Suprapubic skin (tissue), 4 donors: ENCODE data around the gene FAM171A2. TPM values are rescaled to one million over a fixed set of nuclear protein-coding genes. Genes with fewer than 3 reads are reported as not detected.

ENCODE experiments used
- DNase-seq, 2 donors: peaks; one replicate each; pipeline ENCODE4 v3.0.0-alpha.2; 2019; ENCODE audit warnings: low spot score in 2 of 2
- H3K27ac ChIP-seq: fragments of 200-600 bp; sonication (generic); one replicate; pipeline ENCODE4 v1.5.1; 2019
- H3K27me3 ChIP-seq: fragments of 200-600 bp; sonication (generic); one replicate; pipeline ENCODE4 v1.5.1; 2019
- H3K36me3 ChIP-seq: fragments of 200-600 bp; sonication (generic); one replicate; pipeline ENCODE4 v1.5.1; 2019
- H3K4me1 ChIP-seq: fragments of 200-600 bp; sonication (generic); one replicate; pipeline ENCODE4 v1.5.1; 2019
- H3K4me3 ChIP-seq: fragments of 200-600 bp; sonication (generic); one replicate; pipeline ENCODE4 v1.5.1; 2019; ENCODE audit warnings: mild to moderate bottlenecking
- H3K9me3 ChIP-seq: fragments of 200-600 bp; sonication (generic); one replicate; pipeline ENCODE4 v1.5.1; 2019
- EP300 ChIP-seq: sonication (generic); formaldehyde crosslinking; IDR thresholded peaks from one replicate; pipeline ENCODE4 v1.6.1; 2017; ENCODE audit warnings: antibody characterized with exemption
- POLR2A ChIP-seq, 2 donors: fragments of 450-650 bp; IDR thresholded peaks; one replicate each; pipeline ENCODE4 v1.6.1; 2017; ENCODE audit warnings: antibody characterized with exemption in 2 of 2, mild to moderate bottlenecking in 2 of 2, moderate library complexity in 2 of 2
- POLR2AphosphoS5 ChIP-seq, 3 donors: sonication (generic); formaldehyde crosslinking; IDR thresholded peaks; one replicate each; pipeline ENCODE4 v1.6.1; 2017; ENCODE audit warnings: antibody characterized with exemption in 3 of 3
- WGBS: methylation state at CpG from one replicate; pipeline ENCODE4 v1.1.5; 2018; 5-methylcytosine and 5-hydroxymethylcytosine counted together
- total RNA-seq, 4 donors: library from RNA; depleted of rRNA; stranded (reverse); fragments of >200 nt; gene quantifications; one replicate each; pipeline ENCODE4 v1.1.0, GENCODE V29; 2016
- TF ChIP-seq, protein P1 (sequence below), 2 donors: fragments of 200-600 bp in 1 of 2; fragments of 450-650 bp in 1 of 2; sonication (generic) in 1 of 2; IDR thresholded peaks; one replicate each; pipeline ENCODE4 v1.5.1; 2016 to 2019; ENCODE audit warnings: antibody characterized with exemption in 2 of 2, mild to moderate bottlenecking in 1 of 2, moderate library complexity in 1 of 2

FAM171A2 gene
- total RNA-seq, 4 donors from 2014 or later = 1.2 to 2.6 (median 1.5) TPM

DNA sequence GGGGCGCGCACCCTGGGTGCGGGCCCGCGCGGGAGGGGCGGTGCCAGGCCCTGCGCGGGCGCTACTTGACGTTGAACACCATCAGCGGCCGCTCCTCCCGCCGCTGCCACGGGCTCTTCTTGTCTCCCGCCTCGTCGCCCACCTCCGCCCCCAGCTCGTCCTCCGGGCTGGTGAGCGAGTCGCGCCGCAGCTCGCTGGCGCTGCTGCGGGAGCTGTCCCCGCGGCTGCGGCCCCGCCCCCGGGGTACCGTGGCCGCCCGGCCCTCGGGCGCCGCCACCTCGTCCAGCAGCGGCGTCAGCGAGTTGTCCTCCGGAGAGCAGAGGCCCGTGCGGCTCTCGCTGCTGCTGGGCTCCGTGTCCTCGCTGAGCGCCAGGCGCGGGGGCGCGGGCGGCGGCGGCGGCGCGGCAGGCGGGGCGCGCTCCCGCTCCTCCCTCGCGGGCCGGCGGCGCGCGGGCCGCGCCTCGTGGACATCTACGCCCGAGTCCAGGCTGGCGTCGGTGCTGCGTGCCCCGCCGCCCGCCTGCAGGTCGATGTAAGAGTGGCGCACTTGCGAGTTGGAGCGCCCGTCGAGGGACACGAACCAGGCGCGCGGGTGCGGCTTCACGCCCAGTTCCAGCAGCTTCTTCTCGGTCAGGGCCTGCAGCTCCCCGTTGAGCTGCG, 9.9 kb downstream of the FAM171A2 start:
- Histone ChIP-seq H3K4me3 (peak overlapping the region; percentile 53), H3K9me3 (no peaks in the 10 kb centered on the region), H3K27me3 (no peaks in the 10 kb centered on the region), H3K4me1 (peaks cover 17% of the 10 kb centered on the region), H3K27ac (no peak overlapping the region), H3K36me3 (peaks cover 46% of the 10 kb centered on the region)
- TF ChIP-seq POLR2A (IDR thresholded peaks at IDR 0.05) (no peak), EP300 (no peak), POLR2AphosphoS5 (IDR thresholded peaks at IDR 0.05) (no peak)
- TF ChIP-seq, protein P1, sequence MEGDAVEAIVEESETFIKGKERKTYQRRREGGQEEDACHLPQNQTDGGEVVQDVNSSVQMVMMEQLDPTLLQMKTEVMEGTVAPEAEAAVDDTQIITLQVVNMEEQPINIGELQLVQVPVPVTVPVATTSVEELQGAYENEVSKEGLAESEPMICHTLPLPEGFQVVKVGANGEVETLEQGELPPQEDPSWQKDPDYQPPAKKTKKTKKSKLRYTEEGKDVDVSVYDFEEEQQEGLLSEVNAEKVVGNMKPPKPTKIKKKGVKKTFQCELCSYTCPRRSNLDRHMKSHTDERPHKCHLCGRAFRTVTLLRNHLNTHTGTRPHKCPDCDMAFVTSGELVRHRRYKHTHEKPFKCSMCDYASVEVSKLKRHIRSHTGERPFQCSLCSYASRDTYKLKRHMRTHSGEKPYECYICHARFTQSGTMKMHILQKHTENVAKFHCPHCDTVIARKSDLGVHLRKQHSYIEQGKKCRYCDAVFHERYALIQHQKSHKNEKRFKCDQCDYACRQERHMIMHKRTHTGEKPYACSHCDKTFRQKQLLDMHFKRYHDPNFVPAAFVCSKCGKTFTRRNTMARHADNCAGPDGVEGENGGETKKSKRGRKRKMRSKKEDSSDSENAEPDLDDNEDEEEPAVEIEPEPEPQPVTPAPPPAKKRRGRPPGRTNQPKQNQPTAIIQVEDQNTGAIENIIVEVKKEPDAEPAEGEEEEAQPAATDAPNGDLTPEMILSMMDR (IDR thresholded peaks at IDR 0.05) = no peak
- peak in 1 of 2 donors; percentile 75 for DNase-seq
- WGBS = 49% methylated on average over 35 of the region's 98 CpGs

DNA sequence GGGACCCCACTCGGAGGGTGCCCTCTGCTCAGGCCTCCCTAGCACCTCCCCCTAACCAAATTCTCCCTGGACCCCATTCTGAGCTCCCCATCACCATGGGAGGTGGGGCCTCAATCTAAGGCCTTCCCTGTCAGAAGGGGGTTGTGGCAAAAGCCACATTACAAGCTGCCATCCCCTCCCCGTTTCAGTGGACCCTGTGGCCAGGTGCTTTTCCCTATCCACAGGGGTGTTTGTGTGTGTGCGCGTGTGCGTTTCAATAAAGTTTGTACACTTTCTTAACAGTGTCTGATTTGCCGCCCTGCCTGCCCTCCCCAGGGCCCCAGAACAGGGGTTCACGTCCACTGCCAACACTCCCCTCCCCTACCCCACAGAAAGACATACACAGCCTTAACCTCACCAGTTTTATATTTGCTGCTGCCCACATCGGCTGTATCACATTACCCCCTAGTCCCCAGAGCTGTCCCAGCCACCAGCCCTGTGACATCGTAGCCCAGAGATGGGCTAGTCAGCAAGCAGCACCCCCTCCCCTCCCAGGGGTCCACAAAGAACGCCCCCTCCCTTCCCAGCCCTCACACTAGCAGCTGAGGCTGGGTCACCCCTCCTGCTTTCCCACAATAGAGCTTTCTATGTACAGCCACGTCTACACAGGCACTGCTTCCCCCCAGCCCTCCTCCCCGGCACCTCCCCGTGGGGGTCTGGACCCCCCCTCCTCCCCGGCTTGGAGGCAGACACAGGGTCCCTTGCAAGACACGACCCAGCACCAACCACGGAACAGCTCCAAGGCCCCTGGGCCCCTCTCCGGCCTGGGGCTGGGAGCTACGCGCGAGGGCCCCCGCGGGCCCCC, 10.6 kb downstream of the FAM171A2 start:
- Histone ChIP-seq H3K9me3 (no peaks in the 10 kb centered on the region), H3K27me3 (no peaks in the 10 kb centered on the region), H3K4me1 (peaks cover 25% of the 10 kb centered on the region), H3K36me3 (peaks cover 47% of the 10 kb centered on the region), H3K4me3 (peak overlapping the region; percentile 53), H3K27ac (no peak overlapping the region)
- DNase-seq = peak in 1 of 2 donors; percentile 69
- TF ChIP-seq, protein P1 (IDR thresholded peaks at IDR 0.05) = no peak
- no peak for TF ChIP-seq POLR2A (IDR thresholded peaks at IDR 0.05)
- TF ChIP-seq POLR2AphosphoS5 (IDR thresholded peaks at IDR 0.05) = no peak
- no peak for TF ChIP-seq EP300
- WGBS = 73% methylated on average over 13 of the region's 22 CpGs

DNA sequence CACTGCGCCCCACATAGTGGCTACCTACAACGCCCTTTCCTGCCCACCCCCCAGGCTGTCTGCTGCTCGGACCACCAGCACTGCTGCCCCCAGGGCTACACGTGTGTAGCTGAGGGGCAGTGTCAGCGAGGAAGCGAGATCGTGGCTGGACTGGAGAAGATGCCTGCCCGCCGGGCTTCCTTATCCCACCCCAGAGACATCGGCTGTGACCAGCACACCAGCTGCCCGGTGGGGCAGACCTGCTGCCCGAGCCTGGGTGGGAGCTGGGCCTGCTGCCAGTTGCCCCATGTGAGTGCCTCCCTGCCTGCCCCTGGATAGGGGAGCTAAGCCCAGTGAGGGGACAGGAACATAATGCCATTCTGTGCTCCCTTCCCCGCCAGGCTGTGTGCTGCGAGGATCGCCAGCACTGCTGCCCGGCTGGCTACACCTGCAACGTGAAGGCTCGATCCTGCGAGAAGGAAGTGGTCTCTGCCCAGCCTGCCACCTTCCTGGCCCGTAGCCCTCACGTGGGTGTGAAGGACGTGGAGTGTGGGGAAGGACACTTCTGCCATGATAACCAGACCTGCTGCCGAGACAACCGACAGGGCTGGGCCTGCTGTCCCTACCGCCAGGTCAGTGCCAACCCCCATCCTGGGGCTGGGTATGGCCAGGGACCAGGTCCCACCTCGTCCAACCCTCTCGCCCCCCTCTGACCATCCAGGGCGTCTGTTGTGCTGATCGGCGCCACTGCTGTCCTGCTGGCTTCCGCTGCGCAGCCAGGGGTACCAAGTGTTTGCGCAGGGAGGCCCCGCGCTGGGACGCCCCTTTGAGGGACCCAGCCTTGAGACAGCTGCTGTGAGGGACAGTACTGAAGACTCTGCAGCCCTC, 11.5 kb downstream of the FAM171A2 start:
- Histone ChIP-seq H3K27ac (no peak overlapping the region), H3K36me3 (peaks cover 47% of the 10 kb centered on the region), H3K4me1 (peaks cover 33% of the 10 kb centered on the region), H3K9me3 (no peaks in the 10 kb centered on the region), H3K27me3 (no peaks in the 10 kb centered on the region), H3K4me3 (no peak overlapping the region)
- 98% methylated on average over 17 of the region's 36 CpGs for WGBS
- DNase-seq = peak in 1 of 2 donors; percentile 67
- TF ChIP-seq POLR2A (IDR thresholded peaks at IDR 0.05) (no peak), POLR2AphosphoS5 (IDR thresholded peaks at IDR 0.05) (no peak), EP300 (no peak)
- TF ChIP-seq, protein P1 (IDR thresholded peaks at IDR 0.05) = no peak

DNA sequence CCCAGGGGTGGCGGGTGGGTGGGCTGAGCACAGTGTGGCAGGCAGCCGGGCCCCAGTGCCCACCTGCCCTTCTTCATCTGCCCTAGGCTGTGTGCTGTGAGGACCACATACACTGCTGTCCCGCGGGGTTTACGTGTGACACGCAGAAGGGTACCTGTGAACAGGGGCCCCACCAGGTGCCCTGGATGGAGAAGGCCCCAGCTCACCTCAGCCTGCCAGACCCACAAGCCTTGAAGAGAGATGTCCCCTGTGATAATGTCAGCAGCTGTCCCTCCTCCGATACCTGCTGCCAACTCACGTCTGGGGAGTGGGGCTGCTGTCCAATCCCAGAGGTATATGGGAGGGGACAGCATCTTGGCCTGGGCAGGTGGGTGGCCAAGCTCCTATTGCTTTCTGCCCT, 12.2 kb downstream of the FAM171A2 start:
- peak in 1 of 2 donors; percentile 62 for DNase-seq
- no peaks in the 10 kb centered on the region for H3K9me3 ChIP-seq
- H3K27ac ChIP-seq = no peak overlapping the region
- no peaks in the 10 kb centered on the region for H3K27me3 ChIP-seq
- 97% methylated on average over 5 of the region's 8 CpGs for WGBS
- H3K4me3 ChIP-seq = no peak overlapping the region
- peaks cover 47% of the 10 kb centered on the region for H3K36me3 ChIP-seq
- TF ChIP-seq POLR2A (IDR thresholded peaks at IDR 0.05) = no peak
- TF ChIP-seq POLR2AphosphoS5 (IDR thresholded peaks at IDR 0.05) = no peak
- TF ChIP-seq, protein P1 (IDR thresholded peaks at IDR 0.05) = no peak
- TF ChIP-seq EP300 = no peak
- H3K4me1 ChIP-seq = peaks cover 39% of the 10 kb centered on the region
